GM12874 (cell line): ENCODE measurements around the gene PPT2.

Experiments
- CTCF ChIP-seq: IDR thresholded peaks from 2 replicates; pipeline ENCODE4 v1.5.1; 2011; ENCODE audit warnings: low read depth, mild to moderate bottlenecking, control low read depth, low read length, moderate library complexity; ENCODE audit not compliant: insufficient read depth

Gene PPT2

GRCh38 chr6:32176476-32177182, 22.7 kb downstream of the PPT2 start:
- no peak for TF ChIP-seq CTCF

GRCh38 chr6:32177183-32177787, 23.3 kb downstream of the PPT2 start:
- TF ChIP-seq CTCF = no peak

- TF ChIP-seq CTCF = no peak
Observed at GRCh38 chr6:32177788-32178546, 24.0 kb downstream of the PPT2 start, which contains the start of gene RNF5. Gene RNF5 (plus strand): TSS chr6:32178405. CDS start chr6:32178512, 107 bp downstream.

GRCh38 chr6:32178547-32179440, 24.9 kb downstream of the PPT2 start:
- TF ChIP-seq CTCF = no peak

- TF ChIP-seq CTCF = no peak
Observed at GRCh38 chr6:32179766-32180405, 25.9 kb downstream of the PPT2 start.

GRCh38 chr6:32181148-32181702, 27.3 kb downstream of the PPT2 start:
- TF ChIP-seq CTCF = no peak
